ENCODE data around the gene TMC8. TPM values are rescaled to one million over a fixed set of nuclear protein-coding genes. Genes with fewer than 3 reads are reported as not detected.

TMC8 gene
- total RNA-seq, 6 experiments from 2014 or later, result not detected

GRCh38 chr17:78101112-78101511 is 29.5 kb upstream of the TMC8 start:
- Mint-ChIP-seq H3K4me1 (ENCODE audit: low read depth) (no peaks in the 10 kb centered on the region), H3K9me3 (peaks cover 7% of the 10 kb centered on the region), H3K36me3 (ENCODE audit: low read depth) (peaks cover 33% of the 10 kb centered on the region), H3K4me3 (no peak overlapping the region), H3K27me3 (ENCODE audit: insufficient read depth) (no peaks in the 10 kb centered on the region), H3K27ac (no peak overlapping the region)
- no peak for TF ChIP-seq CTCF (IDR thresholded peaks at IDR 0.05)
- DNase-seq, result no peak

GRCh38 chr17:78101542-78101941 is 29.0 kb upstream of the TMC8 start:
- no peaks in the 10 kb centered on the region for H3K27me3 Mint-ChIP-seq (ENCODE audit: insufficient read depth)
- H3K9me3 Mint-ChIP-seq, result peaks cover 7% of the 10 kb centered on the region
- H3K4me1 Mint-ChIP-seq (ENCODE audit: low read depth), result no peaks in the 10 kb centered on the region
- no peak overlapping the region for H3K4me3 Mint-ChIP-seq
- no peak for TF ChIP-seq CTCF (IDR thresholded peaks at IDR 0.05)
- no peak for DNase-seq
- peaks cover 33% of the 10 kb centered on the region for H3K36me3 Mint-ChIP-seq (ENCODE audit: low read depth)
- no peak overlapping the region for H3K27ac Mint-ChIP-seq

GRCh38 chr17:78103311-78103710 is 27.3 kb upstream of the TMC8 start:
- Mint-ChIP-seq H3K36me3 (ENCODE audit: low read depth) (peaks cover 33% of the 10 kb centered on the region), H3K4me1 (ENCODE audit: low read depth) (peaks cover 6% of the 10 kb centered on the region; the same call in 1 of the 2 replicates), H3K4me3 (no peak overlapping the region), H3K9me3 (peaks cover 7% of the 10 kb centered on the region), H3K27me3 (ENCODE audit: insufficient read depth) (no peaks in the 10 kb centered on the region), H3K27ac (no peak overlapping the region)
- DNase-seq, result no peak
- no peak for TF ChIP-seq CTCF (IDR thresholded peaks at IDR 0.05)

- peaks cover 6% of the 10 kb centered on the region; the same call in 1 of the 2 replicates for H3K4me1 Mint-ChIP-seq (ENCODE audit: low read depth)
- peaks cover 7% of the 10 kb centered on the region for H3K9me3 Mint-ChIP-seq
- no peak overlapping the region for H3K4me3 Mint-ChIP-seq
- peaks cover 22% of the 10 kb centered on the region for H3K36me3 Mint-ChIP-seq (ENCODE audit: low read depth)
- H3K27ac Mint-ChIP-seq, result no peak overlapping the region
- no peak for TF ChIP-seq CTCF (IDR thresholded peaks at IDR 0.05)
- no peaks in the 10 kb centered on the region for H3K27me3 Mint-ChIP-seq (ENCODE audit: insufficient read depth)
- DNase-seq, result no peak
Measured at GRCh38 chr17:78104540-78104941, 26.0 kb upstream of the TMC8 start.

GRCh38 chr17:78105101-78105500 is 25.5 kb upstream of the TMC8 start:
- peaks cover 7% of the 10 kb centered on the region for H3K9me3 Mint-ChIP-seq
- H3K27ac Mint-ChIP-seq, result no peak overlapping the region
- no peak overlapping the region for H3K4me3 Mint-ChIP-seq
- TF ChIP-seq CTCF (IDR thresholded peaks at IDR 0.05), result no peak
- peaks cover 6% of the 10 kb centered on the region; the same call in 1 of the 2 replicates for H3K4me1 Mint-ChIP-seq (ENCODE audit: low read depth)
- no peaks in the 10 kb centered on the region for H3K27me3 Mint-ChIP-seq (ENCODE audit: insufficient read depth)
- no peak for DNase-seq
- H3K36me3 Mint-ChIP-seq (ENCODE audit: low read depth), result peaks cover 17% of the 10 kb centered on the region

GRCh38 chr17:78105551-78105950 is 25.0 kb upstream of the TMC8 start:
- H3K9me3 Mint-ChIP-seq, result peaks cover 7% of the 10 kb centered on the region
- H3K4me3 Mint-ChIP-seq, result no peak overlapping the region
- no peak for TF ChIP-seq CTCF (IDR thresholded peaks at IDR 0.05)
- DNase-seq, result no peak
- peaks cover 8% of the 10 kb centered on the region for H3K4me1 Mint-ChIP-seq (ENCODE audit: low read depth)
- H3K36me3 Mint-ChIP-seq (ENCODE audit: low read depth), result peaks cover 12% of the 10 kb centered on the region
- no peaks in the 10 kb centered on the region for H3K27me3 Mint-ChIP-seq (ENCODE audit: insufficient read depth)
- no peak overlapping the region for H3K27ac Mint-ChIP-seq

Data from HFFc6 (cell line).